Kidney (tissue), 14 donors: ENCODE measurements around the gene SMAD3. TPM values are rescaled to one million over a fixed set of nuclear protein-coding genes. Genes with fewer than 3 reads are reported as not detected.

Source experiments
- DNase-seq, 5 donors: peaks; one replicate each; pipeline ENCODE4 v3.0.0-alpha.2; 2013 to 2020
- FAIRE-seq: peaks from 2 replicates; lab custom pipeline; 2012; peaks lifted over from hg19 to GRCh38; lab: Jason Lieb, UNC
- H3K27ac ChIP-seq, 2 donors: one replicate each; pipeline ENCODE4 v1.7.0; 2013; ENCODE audit warnings: low read depth in 2 of 2, low read length in 2 of 2, inconsistent platforms in 1 of 2
- H3K27me3 ChIP-seq: one replicate; pipeline ENCODE4 v1.7.1; 2013; ENCODE audit warnings: low read length, inconsistent platforms; ENCODE audit not compliant: control insufficient read depth, insufficient read depth
- H3K36me3 ChIP-seq, 3 donors: one replicate each; pipeline versions ENCODE4 v1.7.0 to v1.7.1; 2013; ENCODE audit warnings: low read length in 3 of 3, control low read depth in 1 of 3, inconsistent platforms in 1 of 3; ENCODE audit not compliant: insufficient read depth in 3 of 3, control insufficient read depth in 2 of 3
- H3K4me1 ChIP-seq, 3 donors: one replicate each; pipeline versions ENCODE4 v1.7.0 to v1.7.1; 2013; ENCODE audit warnings: low read length in 3 of 3, inconsistent platforms in 1 of 3, low read depth in 1 of 3; ENCODE audit not compliant: control insufficient read depth in 2 of 3, insufficient read depth in 2 of 3
- H3K4me3 ChIP-seq, 3 donors: one replicate each; pipeline versions ENCODE4 v1.7.0 to v1.8.1; 2013; ENCODE audit warnings: low read length in 3 of 3, control low read depth in 1 of 3, inconsistent platforms in 1 of 3
- H3K9ac ChIP-seq, 3 donors: one replicate each; pipeline versions ENCODE4 v1.7.0 to v1.7.1; 2013; ENCODE audit warnings: low read length in 3 of 3, control low read depth in 1 of 3, inconsistent platforms in 1 of 3
- H3K9me3 ChIP-seq, 3 donors: one replicate each; pipeline versions ENCODE4 v1.7.0 to v1.7.1; 2013; ENCODE audit warnings: low read length in 3 of 3, control low read depth in 1 of 3, inconsistent platforms in 1 of 3; ENCODE audit not compliant: control insufficient read depth in 2 of 3, insufficient read depth in 1 of 3
- intact Hi-C: fragments of 100-400 bp; cut with DNase I; formaldehyde crosslinking; loops from one replicate; pipeline ENCODE4 v1.11.1; 2022
- polyA plus RNA-seq: library from polyadenylated mRNA; stranded (reverse); fragments of 350-450 nt; fragmentation: Illumina TruSeq; extraction: RNeasy Lipid Tissue Mini Kit (QIAGEN cat#74804); gene quantifications from one replicate; pipeline ENCODE4 v1.2.3, GENCODE V29; 2014; ENCODE audit warnings: low read depth, low replicate concordance; ENCODE audit not compliant: insufficient read depth
- total RNA-seq: library from RNA; stranded (reverse); fragmentation: NEBNext Ultra II Directional; extraction: Animal tissue kit (Norgen Biotek cat#: 25700); gene quantifications from one replicate; pipeline ENCODE4 v1.2.1, GENCODE V29; 2021
- TF ChIP-seq, protein P1 (sequence below): IDR thresholded peaks from 3 replicates; pipeline ENCODE4 v1.5.1; 2012; ENCODE audit warnings: mild to moderate bottlenecking, moderate library complexity, borderline replicate concordance; ENCODE audit not compliant: insufficient read depth; ENCODE audit errors: extremely low read depth
- donor health status: control.
- donor health status: control.
- donor health status: control.
- donor health status: control.
- donor health status: control.
- donor health status: DM: yes; HTN: yes; CAD: no.
- donor health status: Normal renal cell carcinoma (clear cell type).

SMAD3 gene
- total and polyA plus RNA-seq, 2 donors from 2014 or later: 10.1 to 58.2 TPM

DNA sequence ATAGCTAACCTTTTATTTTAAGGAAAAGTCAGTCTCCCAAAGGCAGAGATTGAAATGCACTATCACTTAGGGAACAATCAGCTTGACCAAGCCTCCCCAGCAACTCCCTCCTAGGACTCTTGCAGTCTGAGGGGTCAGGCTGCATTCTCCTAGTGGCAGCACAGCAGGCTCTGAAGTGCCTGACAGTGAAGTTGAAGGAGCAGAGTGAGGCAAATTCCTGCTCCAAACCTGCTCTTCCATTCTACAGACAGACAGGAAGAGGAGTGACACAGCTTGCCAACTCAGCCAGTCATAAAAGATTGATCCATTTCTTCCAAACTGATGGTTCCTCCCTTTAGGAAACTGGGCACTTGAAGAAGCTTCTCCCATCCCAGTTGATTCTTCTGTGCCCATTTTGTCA lies 43.9 kb upstream of the SMAD3 start:
- FAIRE-seq: no peak
- H3K27me3 ChIP-seq: no peaks in the 10 kb centered on the region
- no peaks in the 10 kb centered on the region for H3K36me3 ChIP-seq
- no peak overlapping the region for H3K4me3 ChIP-seq
- no peak overlapping the region for H3K27ac ChIP-seq
- intact Hi-C loops: no loop called here
- TF ChIP-seq, protein P1, sequence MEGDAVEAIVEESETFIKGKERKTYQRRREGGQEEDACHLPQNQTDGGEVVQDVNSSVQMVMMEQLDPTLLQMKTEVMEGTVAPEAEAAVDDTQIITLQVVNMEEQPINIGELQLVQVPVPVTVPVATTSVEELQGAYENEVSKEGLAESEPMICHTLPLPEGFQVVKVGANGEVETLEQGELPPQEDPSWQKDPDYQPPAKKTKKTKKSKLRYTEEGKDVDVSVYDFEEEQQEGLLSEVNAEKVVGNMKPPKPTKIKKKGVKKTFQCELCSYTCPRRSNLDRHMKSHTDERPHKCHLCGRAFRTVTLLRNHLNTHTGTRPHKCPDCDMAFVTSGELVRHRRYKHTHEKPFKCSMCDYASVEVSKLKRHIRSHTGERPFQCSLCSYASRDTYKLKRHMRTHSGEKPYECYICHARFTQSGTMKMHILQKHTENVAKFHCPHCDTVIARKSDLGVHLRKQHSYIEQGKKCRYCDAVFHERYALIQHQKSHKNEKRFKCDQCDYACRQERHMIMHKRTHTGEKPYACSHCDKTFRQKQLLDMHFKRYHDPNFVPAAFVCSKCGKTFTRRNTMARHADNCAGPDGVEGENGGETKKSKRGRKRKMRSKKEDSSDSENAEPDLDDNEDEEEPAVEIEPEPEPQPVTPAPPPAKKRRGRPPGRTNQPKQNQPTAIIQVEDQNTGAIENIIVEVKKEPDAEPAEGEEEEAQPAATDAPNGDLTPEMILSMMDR: no peak
- H3K9ac ChIP-seq: no peak overlapping the region
- no peaks in the 10 kb centered on the region for H3K9me3 ChIP-seq
- DNase-seq: no peak
- H3K4me1 ChIP-seq: peaks cover 0 to 27% (median 23%) of the 10 kb centered on the region in 3 donors

DNA sequence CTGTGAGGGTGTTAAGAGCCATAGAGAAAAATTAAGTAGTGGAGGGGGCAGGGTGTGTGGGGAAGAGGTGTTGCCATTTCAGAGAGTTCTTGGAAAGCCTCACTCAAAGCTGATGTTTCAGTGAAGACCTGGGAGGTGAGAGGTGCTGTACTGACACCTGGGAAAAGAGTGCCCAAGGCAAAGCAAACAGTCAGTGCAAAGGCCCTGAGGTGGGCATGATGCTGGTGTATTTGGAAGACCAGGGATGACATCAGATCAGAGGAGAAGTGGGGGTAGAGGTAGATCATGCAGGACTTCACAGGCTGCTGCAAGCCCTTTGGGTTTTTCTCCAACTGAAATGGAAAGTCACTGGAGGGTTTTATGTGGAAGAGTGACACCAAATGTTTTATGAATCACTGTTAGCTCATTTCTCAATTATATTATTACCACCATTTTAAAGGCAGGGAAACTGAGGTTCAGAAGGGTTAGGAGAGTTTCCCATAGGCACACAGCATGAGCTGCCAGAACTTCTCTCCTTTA lies 42.8 kb upstream of the SMAD3 start:
- Histone ChIP-seq H3K36me3 (no peaks in the 10 kb centered on the region), H3K4me1 (peaks cover 0 to 29% (median 26%) of the 10 kb centered on the region in 3 donors), H3K9me3 (no peaks in the 10 kb centered on the region), H3K9ac (no peak overlapping the region), H3K4me3 (no peak overlapping the region), H3K27me3 (no peaks in the 10 kb centered on the region), H3K27ac (no peak overlapping the region)
- no peak for FAIRE-seq
- intact Hi-C loops: no loop called here
- no peak for DNase-seq
- TF ChIP-seq, protein P1: no peak

DNA sequence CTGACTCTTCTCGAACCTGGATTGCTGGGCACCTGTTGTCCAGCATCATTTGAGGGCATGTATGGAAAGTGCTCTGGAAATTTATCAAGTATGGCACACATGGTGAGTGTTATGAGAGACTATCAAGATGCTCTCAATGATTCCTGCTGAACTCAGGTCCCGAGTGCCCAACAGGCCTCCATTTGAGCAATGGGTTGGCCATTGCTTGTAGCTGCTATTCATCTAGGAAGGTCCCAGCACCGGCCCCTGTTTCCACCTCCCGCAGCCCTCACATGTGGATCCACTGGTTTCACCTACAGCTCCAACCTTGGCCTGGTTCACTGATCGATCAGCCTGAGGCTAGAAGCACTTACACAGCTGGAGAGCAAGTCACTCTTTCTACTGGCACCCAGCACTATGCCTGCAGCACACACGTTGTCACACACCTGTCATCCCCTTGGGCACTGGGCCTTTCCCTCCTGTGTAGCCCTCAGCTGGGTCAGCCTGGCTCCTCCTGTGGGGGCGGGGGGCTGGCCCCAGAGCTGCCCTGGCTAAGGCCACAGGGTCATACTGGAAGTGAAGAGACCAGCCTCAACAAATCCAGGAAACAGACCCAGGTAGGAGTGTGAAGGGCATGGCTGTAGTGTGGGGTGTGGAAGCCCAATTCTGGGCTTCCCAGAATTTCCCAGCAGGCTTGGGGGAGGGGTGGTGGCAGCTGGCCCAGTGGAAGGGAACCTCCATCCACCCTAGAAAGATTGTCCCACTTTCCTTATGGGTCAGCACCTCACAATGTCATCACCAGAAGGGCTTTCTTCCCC lies 41.7 kb upstream of the SMAD3 start:
- no peak for DNase-seq
- Histone ChIP-seq H3K4me3 (no peak overlapping the region), H3K4me1 (peaks cover 0 to 29% (median 26%) of the 10 kb centered on the region in 3 donors), H3K9ac (no peak overlapping the region), H3K27me3 (no peaks in the 10 kb centered on the region), H3K36me3 (no peaks in the 10 kb centered on the region), H3K27ac (peak overlapping the region; percentile 20 to 83), H3K9me3 (no peaks in the 10 kb centered on the region)
- FAIRE-seq: no peak
- intact Hi-C loops: no loop called here
- TF ChIP-seq, protein P1: no peak
